GM20000 (cell line): Measurements from ENCODE around the gene PHACTR1.

ENCODE experiments used
- DNase-seq: peaks from one replicate; pipeline ENCODE4 v3.0.0; 2012; ENCODE audit warnings: low spot score
- TF ChIP-seq, protein P1 (sequence below): IDR thresholded peaks from 2 replicates; pipeline ENCODE4 v1.5.1; 2012; ENCODE audit warnings: mild to moderate bottlenecking, control low read depth; ENCODE audit errors: extremely low read depth, missing control alignments

PHACTR1 gene

DNA sequence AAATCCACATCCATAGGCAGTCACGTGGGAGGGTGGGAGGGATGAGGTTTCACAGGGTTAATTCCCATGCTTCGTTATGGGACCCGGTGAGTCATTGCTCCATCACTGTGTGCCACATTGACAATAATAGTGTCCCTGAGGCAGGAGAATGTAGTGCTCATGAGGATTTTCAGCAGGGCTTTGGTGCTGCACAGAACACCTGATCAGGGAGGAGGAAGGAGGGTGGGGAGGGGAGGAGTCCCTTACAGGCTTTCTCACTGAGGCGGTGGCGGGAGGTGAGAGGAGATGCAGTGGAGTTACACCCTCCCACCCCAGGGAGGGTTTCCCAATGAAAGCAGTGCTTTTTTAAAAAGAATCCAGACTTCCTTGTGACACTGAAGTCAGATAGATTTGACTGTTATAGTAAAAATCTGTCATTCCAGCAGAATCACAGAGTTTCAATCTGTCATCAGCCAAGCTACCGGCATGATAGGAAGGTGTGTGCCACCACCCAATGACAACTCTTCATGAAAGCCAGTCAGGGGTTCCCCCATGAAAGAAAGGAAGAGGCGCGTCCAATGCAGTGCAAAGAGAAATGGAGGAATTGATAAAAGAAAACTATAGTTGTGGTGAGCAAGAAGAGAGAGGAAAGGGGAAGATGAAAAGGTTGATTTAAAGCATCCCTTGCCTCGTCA, 467.0 kb downstream of the PHACTR1 start:
- TF ChIP-seq, protein P1, sequence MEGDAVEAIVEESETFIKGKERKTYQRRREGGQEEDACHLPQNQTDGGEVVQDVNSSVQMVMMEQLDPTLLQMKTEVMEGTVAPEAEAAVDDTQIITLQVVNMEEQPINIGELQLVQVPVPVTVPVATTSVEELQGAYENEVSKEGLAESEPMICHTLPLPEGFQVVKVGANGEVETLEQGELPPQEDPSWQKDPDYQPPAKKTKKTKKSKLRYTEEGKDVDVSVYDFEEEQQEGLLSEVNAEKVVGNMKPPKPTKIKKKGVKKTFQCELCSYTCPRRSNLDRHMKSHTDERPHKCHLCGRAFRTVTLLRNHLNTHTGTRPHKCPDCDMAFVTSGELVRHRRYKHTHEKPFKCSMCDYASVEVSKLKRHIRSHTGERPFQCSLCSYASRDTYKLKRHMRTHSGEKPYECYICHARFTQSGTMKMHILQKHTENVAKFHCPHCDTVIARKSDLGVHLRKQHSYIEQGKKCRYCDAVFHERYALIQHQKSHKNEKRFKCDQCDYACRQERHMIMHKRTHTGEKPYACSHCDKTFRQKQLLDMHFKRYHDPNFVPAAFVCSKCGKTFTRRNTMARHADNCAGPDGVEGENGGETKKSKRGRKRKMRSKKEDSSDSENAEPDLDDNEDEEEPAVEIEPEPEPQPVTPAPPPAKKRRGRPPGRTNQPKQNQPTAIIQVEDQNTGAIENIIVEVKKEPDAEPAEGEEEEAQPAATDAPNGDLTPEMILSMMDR, result no peak
- no peak for DNase-seq

DNA sequence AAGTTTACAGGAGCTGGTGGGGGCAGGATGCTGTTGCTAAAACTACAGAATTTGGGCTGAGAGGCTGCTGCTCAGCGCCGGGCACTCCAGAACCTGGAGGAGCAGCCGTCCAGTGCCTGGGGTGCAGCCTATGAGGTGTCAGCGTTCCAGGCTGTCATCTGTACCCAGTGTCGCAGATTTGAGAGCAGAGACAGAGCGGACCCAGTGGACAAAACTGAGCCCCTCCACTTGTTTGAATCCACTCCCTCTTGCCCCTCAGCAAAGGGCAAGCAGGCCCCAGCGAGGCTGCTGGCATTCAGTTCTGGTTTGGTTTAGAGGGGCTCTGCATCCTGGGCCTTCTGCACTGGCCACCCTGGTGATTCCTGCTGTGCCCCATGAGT, 467.5 kb downstream of the PHACTR1 start:
- DNase-seq, result no peak
- TF ChIP-seq, protein P1, result no peak

DNA sequence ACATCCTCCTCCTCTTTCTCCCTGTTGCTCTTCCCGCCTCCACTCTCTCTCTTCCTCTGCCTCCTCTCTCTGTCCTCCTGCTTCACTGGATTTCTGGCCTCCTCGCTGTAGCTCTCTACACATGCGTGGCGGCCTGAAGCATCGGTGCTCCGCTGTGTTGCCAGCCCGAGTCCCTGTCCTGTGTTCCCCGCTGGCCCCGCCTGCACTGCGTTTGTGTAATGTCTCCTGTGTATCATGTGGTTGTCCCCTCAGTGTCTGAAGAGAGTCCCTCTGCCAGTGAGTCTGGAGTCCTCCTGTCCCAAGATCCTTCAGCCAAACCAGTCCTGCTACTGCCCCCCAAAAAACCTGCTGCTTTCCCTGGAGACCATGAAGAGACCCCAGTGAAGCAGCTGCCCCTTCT, 468.0 kb downstream of the PHACTR1 start:
- TF ChIP-seq, protein P1, result no peak

DNA sequence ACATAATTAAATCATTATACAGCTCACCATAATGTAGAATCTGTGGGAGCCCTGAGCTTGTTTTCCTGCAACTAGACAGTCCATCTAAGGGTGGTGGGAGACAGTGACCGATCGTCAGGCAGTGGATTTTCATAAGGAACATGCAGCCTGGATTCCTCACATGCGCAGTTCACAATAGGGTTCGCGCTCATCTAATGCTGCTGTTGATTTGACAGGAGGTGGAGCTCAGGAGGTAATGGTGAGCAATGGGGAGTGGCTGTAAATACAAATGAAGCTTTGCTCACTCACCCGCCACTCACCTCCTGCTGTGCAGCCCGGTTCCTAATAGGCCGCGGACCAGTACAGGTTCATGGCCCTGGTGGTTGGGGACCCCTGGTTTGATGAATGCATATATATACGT, 470.3 kb downstream of the PHACTR1 start:
- no peak for DNase-seq
- TF ChIP-seq, protein P1, result no peak

More for the DNA sequence above, 468.0 kb downstream of the PHACTR1 start:
- DNase-seq, result no peak

DNA sequence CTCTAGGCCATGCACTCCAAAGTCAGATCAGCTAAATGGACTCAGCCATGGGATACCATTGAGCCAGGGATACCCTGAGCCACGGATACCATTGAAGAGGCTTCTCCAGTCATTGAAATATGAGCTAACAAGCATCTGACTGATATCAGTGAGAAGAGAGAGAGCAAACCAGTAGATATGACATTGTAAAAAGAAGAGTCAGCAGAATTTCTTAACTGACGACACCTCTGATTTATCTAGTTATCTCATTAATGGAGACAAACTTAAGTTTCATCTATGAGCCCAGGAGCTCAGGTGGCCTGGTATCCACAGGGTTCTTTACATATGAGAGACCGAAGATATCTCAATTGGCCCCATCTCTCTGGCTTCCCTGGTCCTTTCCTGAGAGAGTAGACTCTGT, 471.1 kb downstream of the PHACTR1 start:
- no peak for DNase-seq
- TF ChIP-seq, protein P1, result no peak

DNA sequence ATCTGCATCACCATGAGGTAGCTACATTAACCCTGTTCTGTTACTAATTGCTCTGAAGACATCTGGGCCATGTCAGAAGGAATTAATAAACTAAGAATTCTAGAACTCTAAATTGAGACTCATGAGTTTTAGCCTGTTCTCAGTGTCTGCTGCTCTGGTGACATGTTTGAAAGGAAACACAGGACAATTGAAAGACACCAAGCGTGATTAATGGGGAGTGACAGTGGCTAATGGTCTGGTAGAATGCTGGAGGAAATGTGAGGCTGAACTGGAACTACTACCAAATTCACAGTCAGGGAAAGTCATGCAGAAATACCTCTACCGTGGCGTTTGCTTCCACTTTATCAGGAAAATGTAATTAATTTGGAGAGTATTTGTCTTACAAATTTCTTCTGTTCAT, 471.7 kb downstream of the PHACTR1 start:
- TF ChIP-seq, protein P1, result no peak
- no peak for DNase-seq

DNA sequence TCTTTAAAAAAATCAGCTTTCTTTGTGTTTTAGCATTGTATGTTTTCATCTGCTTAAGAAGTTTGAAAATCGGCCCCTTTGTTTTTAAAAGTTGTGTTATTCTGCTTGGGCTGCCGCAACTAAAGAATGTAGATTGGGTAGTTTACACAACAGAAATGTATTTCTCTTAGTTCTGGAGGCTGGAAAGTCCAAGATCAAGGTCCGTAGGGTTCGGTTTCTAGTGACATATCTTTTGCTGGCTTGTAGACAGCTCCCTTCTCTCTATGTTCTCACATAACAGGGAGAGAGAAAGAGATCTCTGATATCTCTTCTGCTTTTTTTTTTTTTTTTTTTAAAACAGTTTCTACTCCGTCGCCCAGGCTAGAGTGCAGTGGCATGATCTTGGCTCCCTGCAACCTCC, 473.1 kb downstream of the PHACTR1 start:
- TF ChIP-seq, protein P1, result no peak
- DNase-seq, result no peak
